SH-SY5Y (cell line): Measurements from ENCODE around the gene HAUS7.

Source experiments
- GATA2 ChIP-seq: IDR thresholded peaks from 2 replicates; pipeline ENCODE4 v1.6.1; 2011; ENCODE audit warnings: mild to moderate bottlenecking, low read depth, low read length
- GATA3 ChIP-seq: IDR thresholded peaks from 2 replicates; pipeline ENCODE4 v1.6.1; 2011; ENCODE audit warnings: low read depth, mild to moderate bottlenecking, low read length, moderate library complexity

DNA sequence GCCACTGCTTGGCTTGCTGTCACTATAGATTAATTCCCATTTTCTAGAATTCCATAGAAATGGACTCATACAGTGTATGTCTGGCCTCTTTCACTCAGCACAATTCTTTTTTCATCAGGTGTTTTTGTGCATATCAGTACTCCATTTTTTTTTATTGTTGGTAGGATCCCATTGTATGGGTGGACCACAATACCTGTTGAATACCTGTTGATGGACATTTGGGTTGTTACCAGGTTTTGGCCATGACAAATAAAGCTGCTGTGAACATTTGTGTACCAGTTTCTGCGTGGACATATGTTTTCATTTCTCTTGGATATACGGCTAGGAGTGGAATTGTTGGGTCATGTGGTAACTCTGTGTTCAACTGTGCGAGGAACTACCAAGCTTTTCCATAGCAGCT is 44.2 kb downstream of the HAUS7 start:
- no peak for TF ChIP-seq GATA2
- TF ChIP-seq GATA3: no peak
